Umbilical cord (tissue), 2 donors: Measurements from ENCODE around the gene SMARCB1. TPM values are rescaled to one million over a fixed set of nuclear protein-coding genes. Genes with fewer than 3 reads are reported as not detected.

Experiments used
- DNase-seq: peaks from one replicate; pipeline ENCODE4 v3.0.0-alpha.2; 2015; ENCODE audit warnings: low spot score
- total RNA-seq: library from RNA; depleted of rRNA; stranded (reverse); fragments of >200 nt; gene quantifications from one replicate; pipeline ENCODE4 v1.2.3, GENCODE V29; 2014; ENCODE audit warnings: low replicate concordance; ENCODE audit not compliant: insufficient read depth

SMARCB1 gene
- total RNA-seq: 8.9 TPM

DNA sequence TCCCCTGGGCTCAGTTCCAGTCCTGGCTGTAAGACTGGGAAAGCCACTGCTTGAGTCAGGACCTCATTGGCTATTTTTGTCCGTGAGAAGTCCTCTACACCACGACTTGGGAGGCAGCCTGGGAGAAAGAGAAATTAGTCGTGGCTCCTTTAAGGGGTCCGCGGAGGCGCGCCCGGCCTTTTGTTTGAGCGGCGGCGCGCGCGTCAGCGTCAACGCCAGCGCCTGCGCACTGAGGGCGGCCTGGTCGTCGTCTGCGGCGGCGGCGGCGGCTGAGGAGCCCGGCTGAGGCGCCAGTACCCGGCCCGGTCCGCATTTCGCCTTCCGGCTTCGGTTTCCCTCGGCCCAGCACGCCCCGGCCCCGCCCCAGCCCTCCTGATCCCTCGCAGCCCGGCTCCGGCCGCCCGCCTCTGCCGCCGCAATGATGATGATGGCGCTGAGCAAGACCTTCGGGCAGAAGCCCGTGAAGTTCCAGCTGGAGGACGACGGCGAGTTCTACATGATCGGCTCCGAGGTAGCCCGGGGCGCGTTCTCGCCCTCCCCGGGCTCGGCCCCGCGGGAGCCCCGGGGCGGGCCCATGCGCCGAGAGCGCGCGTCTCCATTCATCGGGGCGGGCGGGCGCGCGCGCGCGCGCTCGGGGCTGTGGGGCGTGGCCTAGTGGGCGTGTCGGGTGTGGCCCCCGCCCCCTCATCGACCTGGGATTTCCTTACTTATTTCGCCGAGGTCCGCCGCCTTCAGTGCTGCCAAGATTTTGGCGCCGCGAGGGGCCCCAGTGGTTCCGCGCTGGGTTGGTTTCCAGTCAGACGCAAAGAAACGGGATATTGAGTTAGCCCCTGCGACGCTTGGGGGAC, at the start of gene SMARCB1:
SMARCB1 (plus strand) TSS at position 215 of the 848 bp plus-strand sequence; CDS start at position 419, 204 bp downstream.
- peak; percentile 95 for DNase-seq

DNA sequence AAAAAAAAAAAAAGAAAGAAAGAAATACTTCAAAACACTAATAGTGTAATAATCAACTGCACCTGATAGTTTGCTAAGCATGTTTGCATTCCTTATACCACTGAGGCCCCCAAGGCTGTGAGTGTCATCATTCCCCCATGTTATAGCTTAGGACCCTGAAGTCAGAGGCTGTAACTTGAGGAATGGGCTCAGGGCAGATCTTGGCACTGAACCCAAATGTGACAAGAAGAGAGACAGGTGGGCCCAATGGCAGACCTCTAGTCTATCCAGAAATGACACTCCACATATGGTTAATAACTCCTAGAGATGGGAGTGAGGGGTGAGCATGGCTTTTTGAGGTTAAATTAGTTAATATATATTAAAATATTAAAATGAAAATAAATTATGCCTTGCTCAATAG, 49.1 kb upstream of the SMARCB1 start:
- no peak for DNase-seq

DNA sequence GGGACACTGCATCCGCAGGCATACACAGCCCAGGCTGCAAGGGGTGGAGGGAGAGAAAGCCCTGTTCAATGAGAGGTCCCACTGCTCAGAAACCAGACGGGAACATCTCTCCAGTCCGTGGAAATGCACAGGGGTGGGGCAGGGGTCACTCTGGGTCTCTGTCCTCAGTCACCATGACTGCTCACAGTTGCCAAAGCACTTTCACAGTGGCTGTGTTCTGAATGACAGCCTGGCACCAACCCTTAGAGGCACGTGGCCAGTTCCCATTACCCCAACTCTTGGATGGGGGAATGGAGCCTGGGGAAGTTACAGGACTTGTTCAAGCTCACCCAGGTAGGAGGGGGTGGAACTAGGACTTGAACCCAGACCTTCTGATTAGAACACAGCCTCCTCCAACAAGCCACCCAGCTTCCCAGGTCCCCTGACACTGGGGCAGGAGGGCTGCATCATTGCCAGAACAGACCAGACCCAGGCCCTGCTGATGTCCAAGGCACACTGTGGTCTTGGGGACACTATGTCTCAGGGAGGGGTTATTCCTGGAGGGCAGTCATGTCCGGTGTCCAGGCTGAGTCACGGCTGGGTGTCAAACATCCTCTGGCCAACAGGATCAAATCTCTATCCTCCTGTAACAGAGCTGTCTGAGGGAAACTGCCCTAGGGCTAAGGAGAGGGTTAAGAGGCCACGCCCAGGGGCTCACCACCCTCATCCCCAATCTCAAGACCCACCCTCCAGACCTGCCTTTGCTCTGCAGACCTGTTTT, 44.1 kb upstream of the SMARCB1 start:
- no peak for DNase-seq

DNA sequence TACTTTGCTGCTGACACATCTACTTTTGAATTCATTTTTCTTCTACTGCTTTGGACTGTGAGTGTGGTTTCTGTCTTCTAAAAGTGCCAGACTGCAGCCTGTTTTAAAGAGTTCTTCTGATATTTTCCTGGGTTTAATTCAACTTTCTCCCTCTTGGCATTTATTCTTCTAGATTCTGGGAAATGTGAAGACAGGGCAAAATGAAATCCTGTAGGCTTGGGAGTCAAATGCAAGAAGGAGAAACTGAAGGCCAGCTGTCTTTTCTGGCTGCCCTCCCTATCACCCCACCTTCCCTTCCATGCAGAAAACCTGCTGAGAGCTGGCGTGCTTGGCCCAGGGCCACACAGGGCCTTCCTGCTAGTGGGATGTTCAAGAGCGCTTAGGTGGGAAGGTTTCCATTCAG, 43.5 kb upstream of the SMARCB1 start:
- DNase-seq: no peak

DNA sequence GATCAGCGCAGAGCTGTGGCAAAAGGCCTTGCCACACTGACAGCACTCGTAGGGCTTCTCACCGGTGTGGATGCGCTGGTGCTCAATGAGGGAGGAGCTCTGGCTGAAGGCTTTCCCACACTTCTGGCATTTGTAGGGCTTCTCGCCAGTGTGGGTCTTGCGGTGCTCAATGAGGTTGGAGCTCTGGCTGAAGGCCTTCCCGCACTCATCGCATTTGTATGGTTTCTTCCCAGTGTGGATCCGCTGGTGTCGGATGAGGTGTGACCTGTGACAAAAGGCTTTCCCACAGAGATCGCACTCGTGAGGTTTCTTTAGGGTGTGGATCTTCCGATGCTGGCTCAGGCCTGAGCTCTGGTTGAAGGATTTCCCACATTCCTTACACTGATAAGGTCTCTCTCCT, 42.8 kb upstream of the SMARCB1 start:
- no peak for DNase-seq

DNA sequence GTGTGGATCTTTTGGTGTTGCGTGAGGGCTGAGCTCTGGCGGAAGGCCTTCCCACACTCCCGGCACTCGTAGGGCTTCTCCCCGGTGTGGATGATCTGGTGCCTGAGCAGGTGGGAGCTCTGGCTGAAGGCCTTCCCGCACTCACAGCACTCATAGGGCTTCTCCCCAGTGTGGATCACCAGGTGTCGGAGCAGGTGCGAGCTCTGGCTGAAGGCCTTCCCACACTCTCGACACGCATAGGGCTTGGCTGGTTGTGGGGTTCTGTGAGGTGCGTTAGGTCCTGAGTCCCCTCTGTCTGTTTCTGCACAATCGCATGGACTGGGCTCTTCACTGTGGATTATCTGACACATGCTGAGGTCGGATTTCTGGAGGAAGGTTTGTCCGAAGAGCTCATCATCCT, 42.3 kb upstream of the SMARCB1 start:
- no peak for DNase-seq

DNA sequence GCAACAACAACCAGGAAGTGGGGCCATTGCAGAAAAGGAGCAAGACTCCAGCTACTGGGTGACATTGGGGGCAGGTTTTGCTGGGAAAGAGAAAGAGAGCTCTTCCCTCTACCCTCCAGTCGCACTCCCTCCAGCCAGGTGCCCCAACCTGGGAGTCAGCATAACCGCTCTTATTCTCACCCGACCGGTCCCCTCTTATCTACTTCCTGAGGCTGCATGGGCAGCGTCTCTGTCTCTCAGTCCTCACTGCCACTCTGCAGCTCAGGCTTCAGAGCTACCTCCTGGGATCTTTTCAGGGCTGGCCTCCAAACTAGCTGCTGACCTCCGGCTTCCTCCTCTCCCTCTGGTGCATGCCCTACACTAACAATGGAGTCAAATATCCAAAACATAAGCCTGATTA, 41.0 kb upstream of the SMARCB1 start:
- DNase-seq: no peak

DNA sequence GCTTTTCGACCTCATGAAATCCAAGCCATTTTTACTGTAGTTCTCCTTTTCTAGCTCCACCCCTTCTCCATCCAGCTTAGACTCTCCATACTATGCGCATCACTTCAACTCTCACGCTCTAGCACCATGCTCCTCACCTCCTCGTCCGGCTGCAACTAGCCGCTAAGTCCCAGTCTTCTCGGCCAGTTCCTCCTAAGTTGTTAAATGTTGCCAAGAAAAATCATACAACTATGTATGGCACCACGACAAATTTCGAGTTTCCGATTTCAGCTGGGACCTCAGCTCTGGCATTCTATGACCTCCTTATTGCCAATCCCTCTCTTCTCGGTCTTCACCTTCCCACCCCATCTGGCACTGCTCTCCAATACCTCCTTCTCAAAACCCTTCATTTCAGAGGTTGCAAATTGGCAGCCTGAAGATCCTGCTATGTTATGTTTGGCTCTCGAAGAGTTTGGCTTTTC, 36.9 kb upstream of the SMARCB1 start:
- no peak for DNase-seq

DNA sequence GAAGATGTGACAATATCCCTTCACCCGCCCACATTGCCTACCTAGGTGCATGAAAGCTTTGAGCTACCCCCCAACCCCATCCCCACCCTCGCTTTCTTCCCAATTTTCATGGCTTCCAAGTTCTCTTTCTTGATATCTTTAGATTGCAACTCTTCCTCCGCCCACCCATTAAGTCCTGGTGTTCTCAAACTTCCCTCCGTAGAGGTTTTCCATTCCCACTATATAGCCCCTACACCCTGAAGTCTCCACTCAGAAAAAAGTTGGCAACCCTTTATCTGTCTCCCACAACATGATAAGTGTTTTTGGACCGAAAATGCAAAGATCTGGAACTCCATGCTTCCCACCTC, 36.4 kb upstream of the SMARCB1 start:
- DNase-seq: no peak

DNA sequence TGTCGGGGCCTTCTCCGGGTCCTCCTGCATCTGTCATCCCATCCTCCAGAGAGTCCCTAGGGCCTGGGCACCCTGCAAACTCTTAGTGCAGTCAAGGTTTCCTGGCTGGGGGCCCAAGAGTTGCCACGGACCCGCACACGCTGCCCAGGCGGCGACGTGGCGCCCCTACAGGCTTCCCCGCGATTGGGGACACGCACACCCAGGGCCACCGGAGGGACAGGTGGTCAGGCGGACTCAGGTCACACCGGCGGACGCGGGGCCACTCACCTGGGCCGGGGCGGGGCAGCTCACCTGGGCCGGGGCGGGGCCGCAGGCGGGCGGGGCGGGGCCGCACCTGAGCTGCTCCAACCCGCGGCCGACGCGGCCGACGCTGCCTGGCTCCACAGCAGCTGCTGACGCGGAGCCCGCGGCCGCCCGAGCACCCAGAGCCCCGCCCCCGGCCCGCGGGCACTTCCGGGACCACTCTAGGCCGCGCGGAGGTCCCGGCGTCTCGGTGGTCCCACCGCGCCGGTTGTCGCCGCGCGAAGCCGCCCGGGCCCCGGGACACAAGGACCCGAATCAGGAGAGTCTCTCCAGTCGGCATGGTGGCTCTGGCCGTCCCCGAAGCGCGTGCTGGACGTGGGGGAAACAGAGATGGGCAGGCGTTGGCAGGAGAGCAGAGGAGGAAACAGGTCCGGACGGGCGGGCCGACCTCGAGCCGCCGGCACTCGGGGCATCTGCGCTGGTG, 35.9 kb upstream of the SMARCB1 start, which contains the start of gene ZNF70:
ZNF70 (minus strand) TSS at position 399 of the 727 bp plus-strand sequence. CDS start 5,972 bp downstream, outside the sequence.
- DNase-seq: peak; percentile 87

DNA sequence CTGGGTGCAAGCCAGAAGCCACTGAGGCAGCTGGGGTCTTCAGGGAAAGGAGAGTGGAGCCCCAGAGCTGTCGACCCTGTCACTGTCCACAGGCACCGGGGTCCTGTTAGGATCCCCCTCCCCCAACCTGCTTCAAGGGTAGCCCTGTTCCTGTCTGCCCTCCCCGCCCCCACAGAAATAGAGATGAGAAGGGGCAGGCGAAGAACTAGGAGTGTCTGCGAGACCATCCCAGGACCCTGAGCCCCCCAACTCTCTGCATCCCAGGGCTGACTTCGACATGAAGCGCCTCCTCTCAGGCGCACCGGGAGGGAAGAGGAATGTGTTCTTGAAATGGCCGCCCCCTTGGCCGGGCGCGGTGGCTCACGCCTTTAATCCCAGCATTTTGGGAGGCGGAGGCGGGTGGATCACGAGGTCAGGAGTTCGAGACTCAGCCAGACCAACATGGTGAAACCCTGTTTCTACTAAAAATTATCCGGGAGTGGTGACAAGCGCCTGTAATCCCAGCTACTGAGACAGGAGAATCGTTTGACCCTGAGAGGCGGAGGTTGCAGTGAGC, 35.2 kb upstream of the SMARCB1 start:
- DNase-seq: no peak

DNA sequence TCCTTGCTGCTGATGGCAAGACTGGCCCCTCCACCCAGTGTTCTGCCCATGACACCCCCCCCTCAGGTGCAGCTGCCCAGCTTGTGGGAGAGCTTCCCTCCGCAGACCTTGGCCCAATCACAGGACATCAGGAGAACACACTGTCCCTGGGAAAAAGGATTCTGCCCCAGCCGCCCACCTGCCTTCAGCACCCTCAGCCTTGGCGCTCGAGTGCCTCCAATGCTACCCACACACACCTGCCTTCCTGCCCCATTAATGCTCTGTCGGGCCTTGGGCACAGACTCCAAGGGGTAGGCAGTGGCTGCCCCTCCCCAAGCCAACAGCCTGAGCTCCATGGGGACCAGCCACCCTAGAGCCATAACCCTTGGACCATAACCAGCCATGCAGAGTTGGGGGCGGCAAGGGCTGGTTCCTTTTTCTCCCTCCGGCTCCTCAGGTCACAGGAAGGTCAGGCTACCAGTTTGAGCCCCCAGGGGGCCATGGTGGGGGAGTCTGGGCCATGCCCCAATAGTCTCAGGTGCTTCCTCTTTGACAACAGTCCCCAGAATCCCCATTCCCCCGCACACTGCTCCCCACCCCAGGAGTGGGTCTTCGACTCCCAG, 34.6 kb upstream of the SMARCB1 start:
- DNase-seq: no peak

DNA sequence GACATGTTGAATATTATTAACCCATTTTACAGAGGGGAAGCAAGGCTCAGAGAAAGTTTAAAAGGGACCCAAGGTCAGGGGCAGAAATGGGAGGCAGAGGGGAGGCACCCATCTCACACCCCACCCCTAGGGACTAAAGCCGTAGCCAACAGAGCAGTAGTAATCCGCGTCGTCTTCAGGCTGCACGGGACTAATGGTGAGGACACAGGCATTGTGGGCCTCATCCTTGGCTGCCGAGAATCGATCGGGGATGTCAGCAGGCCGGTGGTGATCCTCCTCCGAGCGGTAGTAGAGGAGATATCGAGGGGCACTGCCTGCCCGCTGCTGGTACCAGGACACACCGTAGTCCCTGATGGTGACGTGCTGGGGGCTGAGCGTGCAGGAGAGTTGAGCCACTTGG, 34.0 kb upstream of the SMARCB1 start:
- DNase-seq: no peak

DNA sequence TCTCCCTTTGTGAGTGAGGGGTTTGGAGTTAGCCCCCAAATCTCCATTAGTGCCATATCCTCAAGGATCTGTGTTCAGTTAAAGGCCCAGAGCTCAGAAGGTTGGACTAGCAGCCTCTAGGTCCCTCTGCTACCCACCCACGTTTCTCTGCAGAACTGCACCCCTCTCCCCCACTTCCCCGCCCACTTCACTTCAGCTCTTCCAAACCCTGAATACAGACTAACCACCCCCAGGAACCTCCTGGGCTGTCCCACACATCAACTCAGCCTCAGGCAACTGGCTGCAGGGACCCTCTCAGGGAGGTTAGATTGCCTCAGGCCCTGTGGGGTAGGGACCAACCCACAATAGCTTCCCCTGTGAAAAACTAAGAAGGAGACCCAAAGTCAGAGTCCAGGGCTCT, 33.4 kb upstream of the SMARCB1 start:
- DNase-seq: no peak

DNA sequence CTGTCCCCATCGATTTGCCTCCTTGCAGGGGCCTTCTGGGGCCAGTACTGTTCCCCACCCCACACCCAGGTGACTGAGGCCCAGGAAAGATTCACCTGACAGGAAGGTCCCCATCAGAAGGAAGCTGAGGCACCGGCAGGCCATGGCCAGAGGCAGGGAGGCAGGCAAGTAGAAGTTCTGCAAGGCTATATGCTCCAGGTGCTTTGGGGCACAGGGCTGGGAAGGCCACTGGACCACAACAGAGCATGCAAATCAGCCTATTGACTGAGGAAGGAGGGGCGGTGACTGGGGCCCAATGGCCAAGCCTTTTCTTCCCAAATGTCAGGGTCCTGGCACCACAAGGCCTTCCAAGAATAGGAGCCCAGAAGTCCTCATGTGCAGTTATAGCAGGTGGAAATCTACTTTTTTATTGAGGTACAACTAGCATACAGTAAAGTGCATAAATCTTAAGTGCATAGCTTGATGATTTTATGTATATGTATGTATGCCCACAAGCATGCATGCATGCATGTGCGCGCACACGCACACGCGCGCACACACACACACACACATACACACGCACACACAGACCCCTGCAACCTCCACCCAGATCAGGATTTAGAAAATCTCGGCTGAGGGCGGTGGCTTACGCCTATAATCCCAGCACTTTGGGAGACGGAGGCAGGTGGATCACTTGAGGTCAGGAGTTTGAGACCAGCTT, 32.4 kb upstream of the SMARCB1 start, which contains the start of gene VPREB3:
VPREB3 (minus strand) TSS at position 206 of the 700 bp plus-strand sequence; CDS start at position 144, 62 bp downstream.
- DNase-seq: no peak

DNA sequence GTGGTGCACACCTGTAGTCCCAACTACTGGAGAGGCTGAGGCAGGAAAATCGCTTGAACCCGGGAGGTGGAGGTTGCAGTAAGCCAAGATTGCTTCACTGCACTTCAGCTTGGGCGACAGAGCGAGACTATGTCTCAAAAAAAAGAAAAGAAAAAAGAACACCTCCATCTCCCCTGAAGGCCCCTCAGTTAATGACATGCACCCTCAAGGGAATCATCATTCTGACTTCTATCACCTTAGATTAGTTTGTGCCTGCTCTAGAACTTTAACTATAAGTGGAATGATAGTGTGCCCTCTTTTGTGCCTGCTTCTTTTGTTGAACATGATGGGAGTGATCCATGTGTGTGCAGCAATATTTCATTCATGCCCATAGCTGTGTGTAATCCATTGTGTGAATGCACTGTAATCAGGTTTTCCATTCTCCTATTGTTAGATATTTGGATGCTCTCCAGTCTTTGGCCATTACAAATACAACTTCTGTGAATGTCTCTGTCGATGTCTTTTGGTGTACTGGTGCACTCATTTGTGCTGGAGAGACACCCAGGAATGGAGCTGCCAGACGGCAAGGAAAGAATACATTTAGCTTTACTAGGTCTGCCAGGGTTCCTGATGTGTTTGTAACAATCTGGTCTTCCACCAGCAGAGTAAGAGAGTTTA, 31.7 kb upstream of the SMARCB1 start:
- DNase-seq: no peak

DNA sequence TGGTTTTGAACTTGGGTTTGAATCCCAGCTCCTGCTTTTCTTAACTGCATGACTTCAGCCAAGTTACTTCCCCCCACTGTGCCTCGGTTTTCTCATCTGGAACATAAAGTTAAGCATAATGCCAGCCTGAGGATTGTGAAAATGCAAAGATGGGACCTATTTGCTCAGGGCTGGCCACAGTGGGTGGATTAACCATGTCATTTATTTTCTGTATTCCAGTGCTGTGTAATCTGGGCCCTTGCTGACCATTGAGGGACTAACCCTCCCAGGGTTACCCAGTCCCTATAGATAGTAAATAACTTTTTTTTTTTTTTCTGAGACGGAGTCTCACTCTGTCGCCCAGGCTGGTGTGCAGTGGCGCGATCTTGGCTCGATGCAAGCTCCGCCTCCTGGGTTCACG, 31.1 kb upstream of the SMARCB1 start:
- no peak for DNase-seq

DNA sequence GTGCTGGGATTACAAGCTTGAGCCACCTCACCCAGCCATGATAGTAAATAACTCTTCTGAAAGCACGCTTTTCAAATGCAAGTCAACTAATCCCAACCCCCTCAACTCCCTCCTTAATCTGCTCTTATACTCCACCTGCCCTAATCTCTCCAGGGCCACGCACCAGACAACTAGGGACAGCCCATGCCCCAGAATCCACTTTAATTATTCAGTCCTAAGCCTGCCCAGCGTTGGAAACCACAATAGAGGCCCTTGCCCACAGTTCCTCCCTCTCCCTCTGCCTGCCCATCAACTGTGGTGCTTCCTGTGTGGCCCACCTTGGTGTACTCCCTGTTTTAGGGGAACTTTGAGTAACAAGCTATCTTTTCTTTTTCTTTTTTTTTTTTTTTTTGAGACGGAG, 29.9 kb upstream of the SMARCB1 start:
- DNase-seq: no peak

DNA sequence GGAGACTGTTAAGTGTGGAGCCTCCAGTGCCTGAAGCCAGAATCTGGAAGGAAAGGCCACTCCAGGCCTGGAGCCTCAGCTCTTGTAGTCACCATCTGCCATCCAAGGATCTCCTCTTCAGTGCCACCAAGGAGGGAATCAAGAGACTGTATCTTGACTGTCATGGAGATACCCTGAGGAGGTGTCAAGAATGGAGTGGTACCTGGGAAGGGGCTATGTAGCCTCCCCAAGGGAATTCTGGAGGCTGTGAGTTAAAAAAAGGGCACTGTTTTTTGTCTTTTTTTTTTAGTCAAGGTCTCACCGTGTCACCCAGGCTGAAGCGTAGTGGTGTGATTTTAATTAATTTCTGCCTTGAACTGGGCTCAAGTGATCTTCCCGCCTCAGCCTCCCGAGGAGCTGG, 27.2 kb upstream of the SMARCB1 start:
- peak; percentile 0 for DNase-seq

DNA sequence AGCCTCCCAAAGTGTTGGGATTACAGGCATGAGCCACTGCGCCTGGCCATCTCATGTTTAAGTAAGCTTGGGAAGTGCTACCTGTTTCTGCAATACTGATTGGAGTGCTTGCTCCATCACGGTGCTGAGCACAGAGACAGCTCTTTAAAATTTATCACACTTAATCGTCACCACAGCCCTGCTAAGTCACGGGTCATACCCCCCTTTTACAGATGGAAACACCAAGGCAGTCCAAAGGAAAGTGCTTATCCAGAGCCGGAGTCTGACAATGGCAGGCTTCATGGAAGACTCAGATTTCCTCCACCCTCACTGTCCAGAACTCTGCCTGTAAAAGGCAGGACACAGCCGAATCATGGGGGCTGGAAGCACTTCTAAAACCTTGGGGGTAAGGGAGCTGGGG, 26.7 kb upstream of the SMARCB1 start:
- DNase-seq: no peak
